ENCODE measurements around the gene RPS29. TPM values are rescaled to one million over a fixed set of nuclear protein-coding genes. Genes with fewer than 3 reads are reported as not detected.
A peak's percentile ranks its signal among the peaks of the same experiment; 100 is the strongest.

The RPS29 gene
- total and polyA plus RNA-seq, 8 donors = 551 to 2,449 (median 722) TPM

GRCh38 chr14:49598189-49598484 is 12.0 kb upstream of the RPS29 start:
- Histone ChIP-seq H3K4me3 (peak overlapping the region; percentile 64 to 95 (median 80)), H3K27ac (peak overlapping the region; percentile 83 to 97 (median 92)), H3K36me3 (no peaks in the 10 kb centered on the region), H3K27me3 (no peaks in the 10 kb centered on the region), H3K9me3 (no peaks in the 10 kb centered on the region), H3K4me1 (peaks cover 0 to 4% (median 0%) of the 10 kb centered on the region in 3 donors)
- DNase-seq (peak in 1 of 6 donors; percentile 36), ATAC-seq (peak in 3 of 4 donors; percentile 50 to 58 (median 57)), FAIRE-seq (no peak)
- no peak for TF ChIP-seq CTCF (IDR thresholded peaks at IDR 0.05)
- WGBS, 2 donors = 0 to 1% methylated on average over 15 of the region's 15 CpGs
- intact Hi-C loops (cut with DNase I) = no loop called here

- Histone ChIP-seq H3K36me3 (no peaks in the 10 kb centered on the region), H3K27ac (no peak overlapping the region), H3K9me3 (no peaks in the 10 kb centered on the region), H3K4me3 (no peak overlapping the region), H3K4me1 (peaks cover 0 to 4% (median 0%) of the 10 kb centered on the region in 3 donors), H3K27me3 (no peaks in the 10 kb centered on the region)
- DNase-seq = no peak
- peak in 1 of 4 donors; percentile 8 for ATAC-seq
- no peak for TF ChIP-seq CTCF (IDR thresholded peaks at IDR 0.05)
- intact Hi-C loops (cut with DNase I) = no loop called here
- FAIRE-seq = no peak
- 21 to 24% methylated on average over 4 of the region's 4 CpGs for WGBS, 2 donors
Observed at GRCh38 chr14:49594347-49595091, 8.3 kb upstream of the RPS29 start.

- Histone ChIP-seq H3K27me3 (no peaks in the 10 kb centered on the region), H3K27ac (no peak overlapping the region), H3K4me3 (no peak overlapping the region), H3K4me1 (peaks cover 0 to 4% (median 0%) of the 10 kb centered on the region in 3 donors), H3K9me3 (no peaks in the 10 kb centered on the region), H3K36me3 (no peaks in the 10 kb centered on the region)
- intact Hi-C loops (cut with DNase I) = no loop called here
- ATAC-seq = no peak
- TF ChIP-seq CTCF (IDR thresholded peaks at IDR 0.05) = no peak
- 82 to 83% methylated on average over 3 of the region's 3 CpGs for WGBS, 2 donors
- FAIRE-seq = no peak
- DNase-seq = no peak
Observed at GRCh38 chr14:49593016-49593415, 6.8 kb upstream of the RPS29 start.

- intact Hi-C loops (cut with DNase I) = no loop called here
- WGBS, 2 donors = 90 to 93% methylated on average over 3 of the region's 3 CpGs
- ATAC-seq = no peak
- Histone ChIP-seq H3K4me1 (peaks cover 0 to 5% (median 4%) of the 10 kb centered on the region in 3 donors), H3K36me3 (peaks cover 0 to under 1% (median 0%) of the 10 kb centered on the region in 3 donors), H3K9me3 (no peaks in the 10 kb centered on the region), H3K27me3 (no peaks in the 10 kb centered on the region), H3K27ac (no peak overlapping the region), H3K4me3 (no peak overlapping the region)
- DNase-seq = no peak
- FAIRE-seq = no peak
- no peak for TF ChIP-seq CTCF (IDR thresholded peaks at IDR 0.05)
Observed at GRCh38 chr14:49589387-49589786, 3.2 kb upstream of the RPS29 start.

Data from pancreas (tissue), 10 donors.